NCI-H82 (cell line): Measurements from ENCODE around the gene NDUFAF8.

ENCODE experiments used
- DNase-seq: peaks from one replicate; lab custom pipeline; 2025; lab: John Stamatoyannopoulos, UW

The NDUFAF8 gene

GRCh38 chr17:81277421-81277820 lies 38.3 kb downstream of the NDUFAF8 start:
- no peak for DNase-seq

- DNase-seq = no peak
These were observed 39.0 kb downstream of the NDUFAF8 start for GRCh38 chr17:81277946-81278693.

DNA sequence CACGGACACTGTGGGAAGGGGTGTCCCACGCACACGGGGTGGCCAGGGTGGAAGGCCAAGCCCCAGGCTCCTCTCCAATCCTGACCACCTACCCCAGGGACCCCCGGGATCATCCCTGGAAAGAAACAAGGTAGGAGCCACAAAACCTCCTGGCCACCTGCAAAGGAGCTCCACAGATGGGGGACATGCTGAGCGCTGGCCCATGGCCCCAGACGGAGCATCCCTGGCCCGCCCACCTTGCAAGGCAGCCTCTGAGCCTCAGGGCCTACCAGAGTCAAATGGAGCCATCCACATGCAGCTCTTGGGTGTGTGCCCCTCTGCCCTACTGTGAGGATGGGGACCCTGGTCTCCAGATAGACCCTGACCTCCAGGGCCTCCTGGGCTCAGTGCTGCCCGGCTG lies 39.7 kb downstream of the NDUFAF8 start:
- no peak for DNase-seq

DNA sequence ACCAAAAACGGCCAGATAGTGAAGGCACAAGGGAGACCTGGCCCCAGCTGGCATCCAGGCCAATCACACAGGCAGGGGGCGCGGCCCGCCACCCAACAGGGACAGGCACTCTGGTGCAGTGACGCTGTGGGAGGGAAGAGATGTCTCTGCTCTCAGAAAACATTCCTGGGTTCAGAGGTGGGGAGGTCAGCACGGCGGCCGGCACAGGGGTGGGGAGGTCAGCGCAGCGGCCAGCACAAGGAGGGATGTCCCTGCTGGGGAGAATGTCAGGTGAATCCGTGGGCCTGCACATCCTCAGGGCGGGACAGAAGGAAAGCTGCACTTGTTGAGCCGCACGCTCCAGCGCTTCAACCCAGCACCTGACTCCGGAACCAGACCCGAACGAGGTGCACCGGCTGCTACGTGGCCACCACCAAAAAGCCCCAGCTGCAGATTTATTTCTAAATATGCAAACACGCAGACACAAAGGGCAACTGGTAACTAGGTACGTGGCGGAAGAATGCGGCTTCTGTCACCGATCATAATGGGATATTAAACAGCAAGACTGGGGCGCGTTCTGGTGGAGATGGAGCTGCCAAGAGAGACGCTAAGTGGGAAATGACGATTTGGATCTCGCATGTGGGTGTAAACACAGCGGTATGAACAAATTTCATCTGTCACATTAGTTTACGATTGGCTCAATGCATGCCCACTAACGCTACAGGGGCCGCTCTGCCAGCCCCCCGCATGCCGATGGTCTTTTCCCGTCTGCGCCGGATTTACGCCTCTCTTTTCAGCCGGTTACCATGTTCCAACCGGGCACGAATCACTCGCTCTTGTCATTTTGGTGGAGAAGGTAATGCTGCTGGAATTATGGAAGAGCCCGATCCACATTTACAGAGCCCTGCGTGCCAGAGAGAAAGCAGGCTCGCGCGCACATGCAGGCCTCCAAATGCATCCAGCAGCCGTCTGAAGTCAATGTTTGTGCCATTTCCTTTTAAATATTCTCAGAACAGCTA lies 40.5 kb downstream of the NDUFAF8 start:
- no peak for DNase-seq

GRCh38 chr17:81280571-81280970 lies 41.5 kb downstream of the NDUFAF8 start:
- no peak for DNase-seq

DNA sequence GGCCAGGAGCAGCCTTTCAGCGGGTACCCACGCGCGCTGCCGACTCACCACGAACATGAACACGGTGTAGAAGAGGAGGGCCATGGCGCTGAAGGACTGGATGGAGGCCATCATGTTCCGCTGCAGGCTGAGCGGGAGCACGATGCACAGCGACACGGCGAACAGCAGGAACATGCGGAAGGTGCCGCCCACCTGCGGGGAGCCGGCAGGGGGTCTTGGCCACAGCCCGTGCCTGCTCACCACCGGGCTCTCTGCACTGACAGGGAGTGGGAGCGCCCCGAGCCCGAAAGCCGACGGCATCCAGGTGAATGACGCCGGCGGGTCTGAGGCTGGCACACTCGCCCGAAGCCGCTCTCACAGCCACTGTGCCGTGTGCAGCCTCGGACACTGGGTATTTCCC lies 43.0 kb downstream of the NDUFAF8 start:
- DNase-seq = no peak

- DNase-seq = no peak
These were observed 43.8 kb downstream of the NDUFAF8 start for GRCh38 chr17:81282876-81283275.

GRCh38 chr17:81285179-81285878 lies 46.2 kb downstream of the NDUFAF8 start:
- DNase-seq = no peak

DNA sequence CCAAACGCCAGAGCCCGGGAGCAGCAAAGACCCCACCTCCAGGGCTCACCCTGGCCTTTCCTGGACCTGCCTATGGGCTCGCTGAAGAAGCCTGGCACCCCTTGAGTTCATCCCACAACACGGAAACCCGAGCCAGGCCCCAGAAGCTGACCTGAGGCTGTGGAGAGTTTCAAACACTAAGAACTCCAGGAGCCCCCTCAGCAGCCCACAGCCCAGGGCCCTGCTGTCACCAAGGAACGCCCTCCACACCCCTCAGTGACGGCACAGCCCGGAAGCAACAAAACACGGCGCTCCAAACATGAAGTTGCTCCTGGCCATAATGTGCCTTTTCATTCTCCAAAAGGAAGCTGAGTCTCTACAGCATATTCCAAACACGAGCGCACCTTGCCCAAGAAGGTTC lies 46.8 kb downstream of the NDUFAF8 start:
- DNase-seq = no peak

- no peak for DNase-seq
These were observed 47.5 kb downstream of the NDUFAF8 start for GRCh38 chr17:81286491-81287145.

DNA sequence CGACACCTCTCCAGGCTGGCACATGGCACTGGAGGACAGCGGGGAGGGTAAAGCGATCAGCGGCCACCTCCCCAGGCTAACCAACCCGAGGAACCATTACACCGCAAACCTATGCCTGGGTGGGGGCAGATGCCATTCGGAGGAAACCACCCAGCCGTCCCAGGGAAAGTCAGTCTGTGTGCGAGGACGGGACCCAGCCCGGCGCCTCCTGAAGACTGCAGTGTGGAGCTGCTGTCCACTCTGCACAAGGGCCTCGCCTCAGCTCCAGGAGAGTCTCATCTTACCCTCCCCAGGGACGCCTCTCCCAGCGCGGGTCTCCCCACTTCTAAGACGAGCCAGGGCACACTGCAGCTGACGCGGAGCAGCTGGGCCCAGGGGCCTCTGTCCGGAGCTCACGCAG lies 48.0 kb downstream of the NDUFAF8 start:
- DNase-seq = no peak

DNA sequence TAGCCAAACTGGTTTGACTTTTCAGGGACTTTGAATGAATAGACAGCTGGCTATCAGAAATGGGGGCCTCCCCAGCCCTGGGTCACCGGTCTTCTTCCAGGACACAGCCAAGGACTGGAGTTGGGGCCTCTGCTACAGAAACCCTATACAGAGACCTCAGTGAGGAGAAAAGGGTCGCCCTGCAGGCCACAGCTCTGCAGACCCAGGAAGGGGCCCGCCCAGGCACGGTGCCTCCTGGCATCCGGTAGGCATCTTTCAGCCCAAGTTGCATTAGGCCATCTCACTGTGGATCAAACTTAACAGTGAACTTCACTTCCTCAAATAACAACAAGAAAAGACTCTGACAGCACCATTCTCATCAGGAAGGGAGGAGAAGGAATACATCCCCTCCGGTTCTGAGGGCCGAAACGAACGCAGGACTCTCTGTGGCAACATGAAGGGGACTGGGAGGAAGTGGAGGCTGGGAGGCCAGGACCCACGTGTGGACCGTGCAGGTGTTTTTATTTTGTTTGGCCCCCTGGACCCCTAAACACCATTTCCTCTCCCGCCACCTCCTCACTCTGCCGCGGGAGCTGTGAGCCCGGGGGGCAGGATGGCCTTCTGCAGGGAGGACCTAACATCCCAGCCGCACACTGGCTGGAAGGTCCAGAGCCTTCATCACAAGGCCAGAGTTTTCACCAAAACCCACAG lies 48.8 kb downstream of the NDUFAF8 start:
- no peak for DNase-seq

DNA sequence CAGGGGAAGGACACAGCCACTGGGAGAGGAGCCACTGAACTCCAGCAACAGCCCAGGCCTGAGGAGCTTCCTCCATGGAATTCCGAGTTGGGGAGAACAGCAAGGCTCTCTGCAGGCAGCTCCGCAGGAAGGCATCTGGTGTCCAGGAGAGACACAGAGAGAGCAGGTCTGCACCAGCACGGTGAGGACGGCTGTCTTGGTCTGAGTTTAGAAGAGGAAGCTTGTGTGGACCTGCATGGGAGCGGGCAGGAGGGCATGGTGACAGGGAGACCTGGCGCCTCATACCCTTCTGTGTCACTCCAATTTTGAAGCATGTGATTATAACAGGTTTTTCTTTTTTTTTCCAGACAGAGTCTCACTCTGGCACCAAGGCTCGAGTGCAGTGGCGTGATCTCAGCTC lies 49.6 kb downstream of the NDUFAF8 start:
- no peak for DNase-seq

- no peak for DNase-seq
These were observed 50.5 kb downstream of the NDUFAF8 start for GRCh38 chr17:81289627-81290026.

DNA sequence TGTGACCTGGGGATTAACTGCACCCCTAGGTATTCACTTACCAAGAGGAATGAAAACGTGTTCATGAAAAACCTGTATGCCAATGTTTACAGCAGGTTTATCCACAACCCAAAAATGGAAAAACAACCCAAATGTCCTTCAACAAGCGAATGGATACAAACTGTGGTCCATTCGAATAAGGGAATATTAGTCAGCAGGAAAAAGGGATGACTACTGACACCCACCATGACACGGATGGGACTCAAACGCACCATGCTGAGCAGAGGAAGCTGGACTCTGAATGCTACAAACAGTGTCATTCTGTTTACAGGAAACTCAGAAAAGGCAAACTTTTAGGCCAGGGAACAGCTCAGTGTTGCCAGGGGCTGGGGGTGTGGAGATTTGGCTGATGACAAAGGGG lies 51.1 kb downstream of the NDUFAF8 start:
- no peak for DNase-seq
